Neural crest cell (in vitro differentiated cells): Measurements from ENCODE around the gene PRKN. TPM values are rescaled to one million over a fixed set of nuclear protein-coding genes. Genes with fewer than 3 reads are reported as not detected.
"Not testable (repeated sequence)": the region's sequence is repeated elsewhere in the genome, so short reads cannot be mapped to it uniquely, and the experiment has no call there.

Experiments used
- DNase-seq: peaks from one replicate; pipeline ENCODE4 v3.0.0; 2021; ENCODE audit warnings: low read depth, mixed read lengths, low spot score
- H3K27ac Mint-ChIP-seq: one replicate; pipeline ENCODE4 v1.8.0; 2021; ENCODE audit warnings: mild to moderate bottlenecking, mixed read lengths; ENCODE audit not compliant: unreplicated experiment
- H3K27me3 Mint-ChIP-seq: 2 replicates; pipeline ENCODE4 v1.8.0; 2021; ENCODE audit warnings: low read depth, mild to moderate bottlenecking, mixed read lengths
- H3K36me3 Mint-ChIP-seq: 2 replicates; pipeline ENCODE4 v1.8.0; 2021; ENCODE audit warnings: low read depth, mild to moderate bottlenecking, mixed read lengths
- H3K4me1 Mint-ChIP-seq: 2 replicates; pipeline ENCODE4 v1.8.0; 2021; ENCODE audit warnings: mixed read lengths
- H3K4me3 Mint-ChIP-seq: one replicate; pipeline ENCODE4 v1.8.0; 2021; ENCODE audit warnings: mild to moderate bottlenecking, mixed read lengths
- H3K9me3 Mint-ChIP-seq: 2 replicates; pipeline ENCODE4 v1.8.0; 2021; ENCODE audit warnings: mixed read lengths
- total RNA-seq: library from RNA; stranded (reverse); gene quantifications from 2 replicates; pipeline ENCODE4 v1.2.1, GENCODE V29; 2021
- TF ChIP-seq, protein P1 (sequence below): fragments of 200-600 bp; sonication (generic); conservative IDR thresholded peaks from 2 replicates; pipeline ENCODE4 v1.5.0; 2021; ENCODE audit warnings: antibody characterized with exemption, mild to moderate bottlenecking

PRKN gene
- total RNA-seq, 1 donor from 2014 or later: 3.2 TPM

DNA sequence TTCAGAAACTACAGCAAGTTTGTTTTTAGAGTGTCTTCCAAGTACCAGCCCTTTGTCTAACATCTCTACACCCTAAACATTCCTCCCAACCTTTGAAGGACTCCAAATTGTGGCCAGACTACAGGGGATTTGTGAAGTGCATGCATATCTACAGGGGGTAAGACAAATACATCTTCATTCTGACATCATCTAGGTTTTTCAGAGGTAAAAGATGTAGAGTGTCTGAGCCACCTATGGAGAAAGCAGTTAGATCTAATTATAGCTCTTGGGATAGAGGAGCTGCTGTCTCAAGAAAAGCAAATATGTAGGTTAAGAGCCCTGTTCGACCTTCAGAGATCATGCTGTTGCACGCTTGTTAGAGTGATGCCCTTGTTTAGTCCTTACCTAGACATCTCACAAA is 836.0 kb downstream of the PRKN start:
- peaks cover 2% of the 10 kb centered on the region for H3K27me3 Mint-ChIP-seq
- TF ChIP-seq, protein P1, sequence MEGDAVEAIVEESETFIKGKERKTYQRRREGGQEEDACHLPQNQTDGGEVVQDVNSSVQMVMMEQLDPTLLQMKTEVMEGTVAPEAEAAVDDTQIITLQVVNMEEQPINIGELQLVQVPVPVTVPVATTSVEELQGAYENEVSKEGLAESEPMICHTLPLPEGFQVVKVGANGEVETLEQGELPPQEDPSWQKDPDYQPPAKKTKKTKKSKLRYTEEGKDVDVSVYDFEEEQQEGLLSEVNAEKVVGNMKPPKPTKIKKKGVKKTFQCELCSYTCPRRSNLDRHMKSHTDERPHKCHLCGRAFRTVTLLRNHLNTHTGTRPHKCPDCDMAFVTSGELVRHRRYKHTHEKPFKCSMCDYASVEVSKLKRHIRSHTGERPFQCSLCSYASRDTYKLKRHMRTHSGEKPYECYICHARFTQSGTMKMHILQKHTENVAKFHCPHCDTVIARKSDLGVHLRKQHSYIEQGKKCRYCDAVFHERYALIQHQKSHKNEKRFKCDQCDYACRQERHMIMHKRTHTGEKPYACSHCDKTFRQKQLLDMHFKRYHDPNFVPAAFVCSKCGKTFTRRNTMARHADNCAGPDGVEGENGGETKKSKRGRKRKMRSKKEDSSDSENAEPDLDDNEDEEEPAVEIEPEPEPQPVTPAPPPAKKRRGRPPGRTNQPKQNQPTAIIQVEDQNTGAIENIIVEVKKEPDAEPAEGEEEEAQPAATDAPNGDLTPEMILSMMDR: no peak
- H3K27ac Mint-ChIP-seq: no peak overlapping the region
- no peak for DNase-seq
- H3K4me3 Mint-ChIP-seq: no peak overlapping the region
- H3K36me3 Mint-ChIP-seq: peaks cover 2% of the 10 kb centered on the region
- H3K9me3 Mint-ChIP-seq: peaks cover 6% of the 10 kb centered on the region
- H3K4me1 Mint-ChIP-seq: peaks cover 19% of the 10 kb centered on the region

GRCh38 chr6:161890832-161891297 is 836.7 kb downstream of the PRKN start:
- H3K27ac Mint-ChIP-seq: no peak overlapping the region
- no peak overlapping the region for H3K4me3 Mint-ChIP-seq
- H3K27me3 Mint-ChIP-seq: peaks cover 2% of the 10 kb centered on the region
- TF ChIP-seq, protein P1: no peak
- H3K36me3 Mint-ChIP-seq: no peaks in the 10 kb centered on the region
- H3K9me3 Mint-ChIP-seq: peaks cover 2% of the 10 kb centered on the region
- DNase-seq: no peak
- peaks cover 19% of the 10 kb centered on the region for H3K4me1 Mint-ChIP-seq

DNA sequence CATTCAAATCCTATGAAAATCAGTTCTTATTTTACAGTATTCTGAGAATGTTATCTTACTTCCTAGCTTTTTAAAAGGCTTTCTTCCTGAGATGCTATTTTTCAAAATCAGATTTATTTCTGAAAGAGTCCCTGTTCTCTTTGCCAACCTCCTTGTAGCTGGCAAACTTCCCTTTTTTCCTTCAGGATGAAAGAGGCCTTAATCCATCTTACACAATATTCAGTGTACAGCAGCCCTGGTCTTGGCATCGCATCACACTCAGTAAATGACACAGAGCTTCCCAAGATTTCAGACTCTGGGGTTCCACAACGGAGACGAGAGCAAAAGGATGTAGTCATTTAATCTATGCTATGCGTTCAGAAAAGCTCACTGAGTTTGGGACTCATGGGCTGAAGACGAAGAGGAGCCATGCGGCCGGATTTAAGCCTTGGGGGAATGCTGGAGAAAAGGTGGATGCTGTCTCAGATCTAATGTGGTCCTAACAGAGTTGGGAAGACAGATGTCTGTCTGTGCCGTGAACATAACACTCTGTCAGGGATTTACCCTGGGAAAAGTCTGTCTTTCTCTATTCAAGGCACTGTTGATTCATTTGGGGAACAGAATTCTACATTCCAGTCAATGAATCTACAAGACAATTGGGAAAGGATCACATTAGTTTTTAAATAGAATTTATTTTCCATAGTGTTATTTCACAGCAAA is 837.3 kb downstream of the PRKN start:
- Mint-ChIP-seq H3K4me3 (no peak overlapping the region), H3K27ac (peak overlapping the region; percentile 9)

GRCh38 chr6:161889324-161889723 is 838.2 kb downstream of the PRKN start:
- Mint-ChIP-seq H3K4me3 (no peak overlapping the region), H3K27me3 (peaks cover 2% of the 10 kb centered on the region), H3K9me3 (peaks cover 2% of the 10 kb centered on the region), H3K27ac (no peak overlapping the region), H3K36me3 (no peaks in the 10 kb centered on the region), H3K4me1 (peaks cover 19% of the 10 kb centered on the region)
- TF ChIP-seq, protein P1: no peak
- DNase-seq: no peak

More for the DNA sequence above, 837.3 kb downstream of the PRKN start:
- Mint-ChIP-seq H3K36me3 (no peaks in the 10 kb centered on the region), H3K4me1 (peaks cover 19% of the 10 kb centered on the region), H3K9me3 (peaks cover 2% of the 10 kb centered on the region), H3K27me3 (peaks cover 2% of the 10 kb centered on the region)
- no peak for DNase-seq
- TF ChIP-seq, protein P1: no peak

- not testable (repeated sequence) for H3K4me3 Mint-ChIP-seq
Measured at GRCh38 chr6:161886545-161886944, 841.0 kb downstream of the PRKN start.

GRCh38 chr6:161884782-161885181 is 842.8 kb downstream of the PRKN start:
- Mint-ChIP-seq H3K4me1 (peaks cover 3% of the 10 kb centered on the region), H3K36me3 (no peaks in the 10 kb centered on the region), H3K4me3 (no peak overlapping the region), H3K27ac (no peak overlapping the region), H3K27me3 (no peaks in the 10 kb centered on the region), H3K9me3 (no peaks in the 10 kb centered on the region)
- TF ChIP-seq, protein P1: no peak
- DNase-seq: no peak

More at GRCh38 chr6:161886545-161886944, 841.0 kb downstream of the PRKN start:
- peaks cover 18% of the 10 kb centered on the region for H3K4me1 Mint-ChIP-seq
- not testable (repeated sequence) for H3K27ac Mint-ChIP-seq, H3K9me3 Mint-ChIP-seq, H3K27me3 Mint-ChIP-seq, H3K36me3 Mint-ChIP-seq, DNase-seq
